Inferior parietal cortex (tissue), 1 donor: ENCODE measurements around the gene PRELID1.
"Not testable (repeated sequence)": the region's sequence is repeated elsewhere in the genome, so short reads cannot be mapped to it uniquely, and the experiment has no call there.

ENCODE experiments used
- DNase-seq: peaks from one replicate; pipeline ENCODE4 v3.0.0-alpha.2; 2016; ENCODE audit errors: extremely low spot score

The PRELID1 gene

GRCh38 chr5:177303121-177303924 lies at the start of gene PRELID1, which contains the start of gene RAB24:
PRELID1 (plus strand) TSS chr5:177303799; CDS start chr5:177303986, 187 bp downstream.
RAB24 (minus strand) TSS chr5:177303719; CDS start chr5:177303288, 431 bp downstream.
- DNase-seq: peak; percentile 85

DNA sequence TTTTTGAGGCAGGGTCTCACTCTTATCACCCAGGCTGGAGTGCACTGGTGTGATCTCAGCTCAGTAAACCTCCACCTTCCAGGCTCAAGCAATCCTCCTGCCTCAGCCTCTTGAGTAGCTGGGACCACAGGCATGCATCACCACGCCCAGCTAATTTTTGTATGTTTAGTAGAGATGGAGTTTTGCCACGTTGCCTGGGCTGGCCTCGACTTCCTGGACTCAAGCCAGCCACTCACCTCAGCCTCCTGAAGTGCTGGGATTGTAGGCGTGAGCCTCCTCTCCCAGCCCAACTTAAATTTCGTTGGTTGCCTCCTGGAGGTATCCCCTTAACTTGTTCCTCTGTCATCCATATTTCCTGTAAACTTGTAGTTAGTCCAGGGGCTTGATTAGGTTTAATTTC lies 47.3 kb upstream of the PRELID1 start:
- DNase-seq: no peak

DNA sequence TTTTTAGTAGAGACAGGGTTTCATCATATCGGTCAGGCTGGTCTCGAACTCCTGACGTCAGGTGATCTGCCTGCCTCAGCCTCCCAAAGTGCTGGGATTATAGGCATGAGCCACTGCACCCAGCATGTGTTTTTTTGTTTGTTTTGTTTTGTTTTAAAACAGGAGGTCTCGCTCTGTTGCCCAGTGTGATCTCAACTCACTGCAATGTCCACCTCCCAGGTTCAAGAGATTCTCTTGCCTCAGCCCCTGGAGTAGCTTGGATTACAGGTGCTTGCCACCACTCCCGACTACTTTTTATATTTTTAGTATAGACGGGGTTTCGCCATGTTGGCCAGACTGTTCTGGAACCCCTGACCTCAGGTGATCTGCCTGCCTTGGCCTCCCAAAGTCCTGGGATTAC lies 44.9 kb upstream of the PRELID1 start:
- DNase-seq: not testable (repeated sequence)

DNA sequence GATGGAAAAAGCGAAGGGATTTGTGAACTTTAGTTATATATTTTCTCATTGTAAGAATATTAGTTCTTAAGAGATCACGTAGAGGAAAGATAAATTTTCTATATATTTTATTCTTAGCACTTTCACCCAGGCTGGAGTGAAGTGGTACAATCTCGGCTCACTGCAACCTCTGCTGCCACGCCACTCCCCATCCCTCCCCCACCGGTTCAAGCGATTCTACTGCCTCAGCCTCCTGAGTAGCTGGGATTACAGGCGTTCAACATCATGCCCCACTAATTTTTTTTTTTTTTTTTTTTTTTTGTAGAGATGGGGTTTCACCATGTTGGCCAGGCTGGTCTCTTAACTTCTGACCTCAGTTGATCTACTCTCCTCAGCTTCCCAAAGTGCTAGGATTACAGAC lies 42.6 kb upstream of the PRELID1 start:
- no peak for DNase-seq

- DNase-seq: no peak
Observed at GRCh38 chr5:177261510-177261909, 42.1 kb upstream of the PRELID1 start.

GRCh38 chr5:177264178-177264577 lies 39.4 kb upstream of the PRELID1 start:
- no peak for DNase-seq

- no peak for DNase-seq
Observed at GRCh38 chr5:177265395-177265794, 38.2 kb upstream of the PRELID1 start.

GRCh38 chr5:177269232-177269895 lies 34.2 kb upstream of the PRELID1 start:
- DNase-seq: no peak

DNA sequence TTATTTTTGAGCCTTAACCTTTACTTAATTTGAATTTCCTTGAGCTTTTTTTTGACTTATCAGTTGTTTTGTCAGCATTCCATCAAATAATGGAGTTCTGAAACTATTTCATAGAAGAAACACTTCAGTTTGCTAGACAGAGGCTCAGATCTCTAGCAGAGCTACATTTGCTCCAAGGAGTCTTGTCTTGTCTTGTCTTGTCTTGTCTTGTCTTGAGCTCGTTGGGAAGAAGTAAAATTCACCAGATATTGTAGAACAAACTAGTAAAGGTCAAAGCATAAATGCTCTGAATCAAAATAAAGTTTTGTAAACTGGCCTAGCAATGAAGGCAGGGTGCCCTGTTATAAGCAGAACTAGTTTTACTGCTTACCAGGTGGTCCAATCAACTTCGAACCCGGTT lies 33.6 kb upstream of the PRELID1 start:
- no peak for DNase-seq

- no peak for DNase-seq
Observed at GRCh38 chr5:177270653-177271052, 32.9 kb upstream of the PRELID1 start.

- no peak for DNase-seq
Observed at GRCh38 chr5:177271113-177271512, 32.5 kb upstream of the PRELID1 start.

DNA sequence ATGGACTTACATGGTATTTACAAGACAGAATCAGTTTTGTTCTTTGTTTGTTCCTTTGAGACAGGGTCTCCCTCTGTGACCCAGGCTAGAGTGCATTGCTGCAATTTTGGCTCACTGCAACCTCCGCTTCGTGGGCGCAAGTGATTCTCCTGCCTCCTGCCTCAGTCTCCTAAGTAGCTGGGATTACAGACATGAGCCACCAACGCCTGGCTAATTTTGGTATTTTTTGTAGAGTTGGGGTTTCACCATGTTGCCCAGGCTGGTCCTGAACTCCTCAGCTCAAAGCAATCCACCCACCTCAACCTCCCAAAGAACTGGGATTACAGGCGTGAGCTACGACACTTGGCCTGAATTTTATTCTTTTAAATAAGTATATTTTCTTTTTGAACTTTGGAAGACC lies 27.7 kb upstream of the PRELID1 start:
- no peak for DNase-seq

- no peak for DNase-seq
Observed at GRCh38 chr5:177276886-177277285, 26.7 kb upstream of the PRELID1 start.

- DNase-seq: no peak
Observed at GRCh38 chr5:177288191-177288590, 15.4 kb upstream of the PRELID1 start.

GRCh38 chr5:177290816-177291596 lies 12.6 kb upstream of the PRELID1 start:
- no peak for DNase-seq

- DNase-seq: no peak
Observed at GRCh38 chr5:177291735-177292134, 11.9 kb upstream of the PRELID1 start.

DNA sequence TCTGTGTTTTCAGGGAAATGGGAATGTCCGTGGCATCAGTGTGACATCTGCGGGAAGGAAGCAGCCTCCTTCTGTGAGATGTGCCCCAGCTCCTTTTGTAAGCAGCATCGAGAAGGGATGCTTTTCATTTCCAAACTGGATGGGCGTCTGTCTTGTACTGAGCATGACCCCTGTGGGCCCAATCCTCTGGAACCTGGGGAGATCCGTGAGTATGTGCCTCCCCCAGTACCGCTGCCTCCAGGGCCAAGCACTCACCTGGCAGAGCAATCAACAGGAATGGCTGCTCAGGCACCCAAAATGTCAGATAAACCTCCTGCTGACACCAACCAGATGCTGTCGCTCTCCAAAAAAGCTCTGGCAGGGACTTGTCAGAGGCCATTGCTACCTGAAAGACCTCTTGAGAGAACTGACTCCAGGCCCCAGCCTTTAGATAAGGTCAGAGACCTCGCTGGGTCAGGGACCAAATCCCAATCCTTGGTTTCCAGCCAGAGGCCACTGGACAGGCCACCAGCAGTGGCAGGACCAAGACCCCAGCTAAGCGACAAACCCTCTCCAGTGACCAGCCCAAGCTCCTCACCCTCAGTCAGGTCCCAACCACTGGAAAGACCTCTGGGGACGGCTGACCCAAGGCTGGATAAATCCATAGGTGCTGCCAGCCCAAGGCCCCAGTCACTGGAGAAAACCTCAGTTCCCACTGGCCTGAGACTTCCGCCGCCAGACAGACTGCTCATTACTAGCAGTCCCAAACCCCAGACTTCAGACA lies 9.6 kb upstream of the PRELID1 start:
- no peak for DNase-seq

DNA sequence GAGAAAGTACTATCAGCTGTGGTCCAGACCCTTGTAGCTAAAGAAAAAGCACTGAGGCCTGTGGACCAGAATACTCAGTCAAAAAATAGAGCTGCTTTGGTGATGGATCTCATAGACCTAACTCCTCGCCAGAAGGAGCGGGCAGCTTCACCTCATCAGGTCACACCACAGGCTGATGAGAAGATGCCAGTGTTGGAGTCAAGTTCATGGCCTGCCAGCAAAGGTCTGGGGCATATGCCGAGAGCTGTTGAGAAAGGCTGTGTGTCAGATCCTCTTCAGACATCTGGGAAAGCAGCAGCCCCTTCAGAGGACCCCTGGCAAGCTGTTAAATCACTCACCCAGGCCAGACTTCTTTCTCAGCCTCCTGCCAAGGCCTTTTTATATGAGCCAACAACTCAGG lies 9.0 kb upstream of the PRELID1 start:
- DNase-seq: no peak

DNA sequence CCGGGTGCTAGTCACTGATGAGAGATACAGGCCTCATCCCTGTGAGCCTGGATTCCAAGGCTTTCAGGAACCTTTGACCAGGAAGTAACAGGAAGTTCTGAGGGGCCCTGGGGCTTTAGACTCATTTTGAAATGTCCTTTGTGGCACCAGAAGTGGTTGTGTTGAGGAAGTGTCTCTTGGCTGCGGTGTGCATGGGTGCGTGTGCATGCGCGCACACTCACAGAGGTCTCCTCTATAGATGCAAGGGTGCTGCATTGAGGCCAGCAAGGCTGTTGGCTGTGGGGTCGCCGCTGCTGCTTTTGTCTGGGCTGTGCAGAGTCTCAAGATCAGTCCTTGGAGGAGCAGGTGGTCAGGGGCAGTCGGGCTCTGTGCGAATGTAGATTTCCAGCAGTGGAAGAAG lies 7.7 kb upstream of the PRELID1 start:
- no peak for DNase-seq

GRCh38 chr5:177296581-177296980 lies 7.0 kb upstream of the PRELID1 start:
- DNase-seq: no peak

- no peak for DNase-seq
Observed at GRCh38 chr5:177297922-177298321, 5.7 kb upstream of the PRELID1 start.

- DNase-seq: no peak
Observed at GRCh38 chr5:177299697-177300096, 3.9 kb upstream of the PRELID1 start.
